ENCODE measurements around the gene MVB12B.

MVB12B gene

GRCh38 chr9:126504977-126505455 lies 178.4 kb downstream of the MVB12B start:
- H3K4me3 ChIP-seq (ENCODE audit: low read depth, low read length) = no peak overlapping the region
- in situ Hi-C loops (cut with HindIII; ENCODE audit: low pct_ligation_motif_present, low sequenced_read_pairs) = no loop called here
- H3K36me3 ChIP-seq (replicated peaks) = no peaks in the 10 kb centered on the region
- no peak for TF ChIP-seq CTCF (IDR thresholded peaks at IDR 0.05; ENCODE audit: low read depth, low read length, missing control alignments)
- H3K27ac ChIP-seq = no peak overlapping the region
- no peak for DNase-seq
- peaks cover 3% of the 10 kb centered on the region for H3K27me3 ChIP-seq (replicated peaks)

- H3K27ac ChIP-seq = no peak overlapping the region
- in situ Hi-C loops (cut with HindIII; ENCODE audit: low pct_ligation_motif_present, low sequenced_read_pairs) = no loop called here
- no peak overlapping the region for H3K4me3 ChIP-seq (ENCODE audit: low read depth, low read length)
- no peak for TF ChIP-seq CTCF (IDR thresholded peaks at IDR 0.05; ENCODE audit: low read depth, low read length, missing control alignments)
- no peak for DNase-seq
- no peaks in the 10 kb centered on the region for H3K36me3 ChIP-seq (replicated peaks)
- peaks cover 7% of the 10 kb centered on the region for H3K27me3 ChIP-seq (replicated peaks)
Observed at GRCh38 chr9:126505697-126506346, 179.2 kb downstream of the MVB12B start.

GRCh38 chr9:126506361-126507317 lies 180.0 kb downstream of the MVB12B start:
- in situ Hi-C loops (cut with HindIII; ENCODE audit: low pct_ligation_motif_present, low sequenced_read_pairs) = no loop called here
- Histone ChIP-seq H3K27me3 (replicated peaks) (peaks cover 8% of the 10 kb centered on the region), H3K36me3 (replicated peaks) (no peaks in the 10 kb centered on the region), H3K27ac (no peak overlapping the region), H3K4me3 (ENCODE audit: low read depth, low read length) (no peak overlapping the region)
- no peak for DNase-seq
- no peak for TF ChIP-seq CTCF (IDR thresholded peaks at IDR 0.05; ENCODE audit: low read depth, low read length, missing control alignments)

- in situ Hi-C loops (cut with HindIII; ENCODE audit: low pct_ligation_motif_present, low sequenced_read_pairs) = no loop called here
- Histone ChIP-seq H3K36me3 (replicated peaks) (no peaks in the 10 kb centered on the region), H3K27me3 (replicated peaks) (peaks cover 9% of the 10 kb centered on the region), H3K27ac (no peak overlapping the region), H3K4me3 (ENCODE audit: low read depth, low read length) (no peak overlapping the region)
- TF ChIP-seq CTCF (IDR thresholded peaks at IDR 0.05; ENCODE audit: low read depth, low read length, missing control alignments) = no peak
- DNase-seq = no peak
Observed at GRCh38 chr9:126507318-126508109, 180.9 kb downstream of the MVB12B start.

GRCh38 chr9:126508171-126508591 lies 181.6 kb downstream of the MVB12B start:
- Histone ChIP-seq H3K36me3 (replicated peaks) (no peaks in the 10 kb centered on the region), H3K27ac (no peak overlapping the region), H3K4me3 (ENCODE audit: low read depth, low read length) (no peak overlapping the region), H3K27me3 (replicated peaks) (peaks cover 11% of the 10 kb centered on the region)
- TF ChIP-seq CTCF (IDR thresholded peaks at IDR 0.05; ENCODE audit: low read depth, low read length, missing control alignments) = no peak
- in situ Hi-C loops (cut with HindIII; ENCODE audit: low pct_ligation_motif_present, low sequenced_read_pairs) = no loop called here
- DNase-seq = no peak
